COLO668 (cell line): ENCODE results near the gene REPS1.

ENCODE experiments used
- DNase-seq: peaks from one replicate; lab custom pipeline; 2025; ENCODE audit not compliant: unreplicated experiment; lab: John Stamatoyannopoulos, UW

REPS1 gene

GRCh38 chr6:138973466-138974153, 14.4 kb downstream of the REPS1 start:
- no peak for DNase-seq

- DNase-seq = no peak
Measured at GRCh38 chr6:138972226-138972665, 15.8 kb downstream of the REPS1 start.

GRCh38 chr6:138971601-138972000, 16.5 kb downstream of the REPS1 start:
- DNase-seq = no peak

DNA sequence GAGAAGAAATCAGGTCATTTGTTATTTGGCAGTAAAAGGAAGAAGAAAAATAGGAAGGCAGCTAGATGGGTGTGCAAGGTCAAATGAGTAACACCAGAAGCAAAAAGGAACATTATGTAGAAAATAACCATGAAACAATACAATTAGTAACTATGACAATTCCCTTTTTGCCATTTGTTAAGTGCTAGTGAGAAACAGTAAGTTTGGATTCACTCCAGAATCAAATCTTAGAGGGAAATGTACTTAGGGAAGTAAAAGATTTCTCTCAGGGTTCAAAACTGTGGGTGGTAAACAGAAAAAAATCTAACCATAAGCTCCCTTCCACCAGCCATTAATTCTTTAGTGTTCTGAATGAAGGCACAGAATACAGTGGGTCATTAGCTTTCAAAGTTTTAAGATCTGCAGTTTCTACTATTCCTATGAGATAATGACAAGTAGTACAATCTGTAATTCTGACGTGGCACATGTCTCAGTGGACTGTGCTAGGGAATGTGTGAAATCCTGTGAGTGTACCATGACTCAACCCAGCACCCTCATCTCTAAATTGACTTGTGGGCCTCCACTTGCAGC, 17.1 kb downstream of the REPS1 start:
- no peak for DNase-seq

- DNase-seq = no peak
Measured at GRCh38 chr6:138970159-138970558, 17.9 kb downstream of the REPS1 start.

- DNase-seq = no peak
Measured at GRCh38 chr6:138966870-138967269, 21.2 kb downstream of the REPS1 start.

DNA sequence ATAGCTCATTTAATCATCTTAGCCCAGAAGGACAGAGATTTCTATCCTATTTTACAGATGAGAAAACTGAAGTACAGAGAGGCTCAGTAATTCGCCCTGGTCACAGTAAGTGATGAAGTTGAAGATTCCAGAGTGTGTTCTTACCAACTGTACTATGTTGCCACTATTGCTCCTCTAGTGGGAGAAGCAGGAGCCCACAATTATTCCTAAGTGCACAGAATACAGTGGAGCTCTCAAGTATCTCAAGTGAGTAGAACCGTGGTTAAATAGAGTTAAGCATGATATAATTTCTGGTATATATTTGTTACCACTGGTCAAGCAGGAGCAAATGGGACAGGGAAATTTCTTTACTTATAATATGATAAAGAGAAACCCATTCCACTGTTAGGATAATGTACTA, 22.1 kb downstream of the REPS1 start:
- no peak for DNase-seq

GRCh38 chr6:138965291-138965874, 22.7 kb downstream of the REPS1 start:
- no peak for DNase-seq

GRCh38 chr6:138964012-138964411, 24.0 kb downstream of the REPS1 start:
- no peak for DNase-seq

DNA sequence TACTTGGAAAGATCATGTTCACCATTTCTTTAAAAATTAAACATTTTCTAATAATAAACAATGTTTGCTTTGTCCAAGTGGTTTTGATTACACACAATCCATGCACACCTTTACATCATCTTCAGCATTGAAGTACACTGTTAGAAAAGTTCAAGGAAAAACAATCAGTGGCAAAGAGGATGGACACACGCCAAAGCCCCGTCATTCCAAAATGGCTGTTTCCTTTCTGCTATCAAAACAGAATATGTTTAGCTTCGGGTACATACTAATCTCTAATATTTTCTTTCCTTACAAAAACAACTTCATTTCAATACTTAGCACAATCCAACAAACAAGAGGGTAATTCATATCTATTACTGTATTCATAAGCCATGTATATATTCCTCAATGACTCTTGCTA, 24.5 kb downstream of the REPS1 start:
- no peak for DNase-seq

GRCh38 chr6:138963119-138963518, 24.9 kb downstream of the REPS1 start:
- DNase-seq = no peak

- DNase-seq = no peak
Measured at GRCh38 chr6:138959521-138959920, 28.5 kb downstream of the REPS1 start.

- no peak for DNase-seq
Measured at GRCh38 chr6:138958595-138958994, 29.5 kb downstream of the REPS1 start.

DNA sequence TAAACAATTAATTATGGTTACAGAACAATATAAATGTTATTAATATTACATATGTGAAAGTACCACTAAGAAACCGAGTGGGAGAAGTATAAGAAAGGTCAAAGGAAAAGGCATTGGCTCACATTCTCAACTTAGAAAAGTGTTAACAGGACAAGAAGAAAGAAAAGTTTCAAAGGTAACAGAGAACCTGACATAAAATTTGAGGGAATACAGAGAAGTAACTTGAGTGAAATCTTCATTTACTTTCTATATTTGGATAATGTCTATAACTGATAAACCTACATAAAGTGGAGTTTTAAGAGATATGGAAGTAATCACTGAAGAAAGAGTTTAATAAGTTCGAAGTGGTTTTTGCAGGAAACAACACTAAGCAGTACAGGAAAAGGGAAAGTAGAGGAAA, 30.1 kb downstream of the REPS1 start:
- no peak for DNase-seq

GRCh38 chr6:138957484-138957883, 30.6 kb downstream of the REPS1 start:
- no peak for DNase-seq

DNA sequence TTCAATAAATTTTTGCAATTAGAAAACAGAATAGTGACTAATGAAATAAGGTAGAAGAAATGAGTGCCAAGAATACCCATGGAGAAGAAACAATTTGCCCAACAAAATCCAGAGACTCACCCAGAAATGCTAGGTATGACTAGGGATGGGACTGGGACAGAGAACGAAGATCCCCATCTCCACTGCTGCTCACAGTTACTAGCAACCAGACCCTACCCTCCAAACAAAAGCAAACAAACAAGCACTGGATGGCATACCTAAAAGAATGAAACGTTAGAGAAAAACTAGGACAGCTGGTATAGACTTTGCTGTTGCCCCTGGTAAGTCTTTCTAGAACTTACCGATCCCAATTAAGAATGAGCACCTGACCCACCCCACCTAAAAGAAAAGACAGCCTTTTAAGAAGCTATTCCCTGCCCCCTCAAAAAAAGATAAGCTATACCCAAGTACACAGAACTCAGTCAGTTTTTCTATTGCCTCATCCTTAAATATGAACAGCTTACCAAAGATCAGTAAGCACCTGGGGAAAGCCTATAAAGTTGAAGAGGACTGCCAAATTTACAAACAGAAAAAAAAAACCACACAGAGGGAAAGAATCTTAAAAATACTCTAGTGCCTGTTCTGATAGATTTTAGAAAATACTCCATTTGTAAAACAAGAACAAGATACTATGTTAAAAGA, 31.7 kb downstream of the REPS1 start:
- no peak for DNase-seq

- no peak for DNase-seq
Measured at GRCh38 chr6:138955262-138955661, 32.8 kb downstream of the REPS1 start.

DNA sequence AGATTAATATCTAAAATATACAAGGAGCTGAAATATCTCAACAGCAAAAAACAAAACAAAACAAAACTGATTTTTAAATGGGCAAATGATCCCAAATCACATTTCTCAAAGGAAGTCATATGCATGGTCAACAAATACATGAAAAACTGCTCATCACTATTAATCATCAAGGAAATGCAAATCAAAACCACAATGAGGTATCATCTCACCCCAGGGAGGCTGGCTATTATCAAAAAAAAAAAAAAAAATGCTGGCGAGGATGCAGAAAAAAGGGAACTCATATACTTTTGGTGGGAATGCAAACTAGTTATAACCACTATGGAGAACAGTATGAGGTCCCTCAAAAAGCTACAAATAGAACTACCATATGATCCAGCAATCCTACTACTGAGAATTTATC, 34.6 kb downstream of the REPS1 start:
- no peak for DNase-seq

DNA sequence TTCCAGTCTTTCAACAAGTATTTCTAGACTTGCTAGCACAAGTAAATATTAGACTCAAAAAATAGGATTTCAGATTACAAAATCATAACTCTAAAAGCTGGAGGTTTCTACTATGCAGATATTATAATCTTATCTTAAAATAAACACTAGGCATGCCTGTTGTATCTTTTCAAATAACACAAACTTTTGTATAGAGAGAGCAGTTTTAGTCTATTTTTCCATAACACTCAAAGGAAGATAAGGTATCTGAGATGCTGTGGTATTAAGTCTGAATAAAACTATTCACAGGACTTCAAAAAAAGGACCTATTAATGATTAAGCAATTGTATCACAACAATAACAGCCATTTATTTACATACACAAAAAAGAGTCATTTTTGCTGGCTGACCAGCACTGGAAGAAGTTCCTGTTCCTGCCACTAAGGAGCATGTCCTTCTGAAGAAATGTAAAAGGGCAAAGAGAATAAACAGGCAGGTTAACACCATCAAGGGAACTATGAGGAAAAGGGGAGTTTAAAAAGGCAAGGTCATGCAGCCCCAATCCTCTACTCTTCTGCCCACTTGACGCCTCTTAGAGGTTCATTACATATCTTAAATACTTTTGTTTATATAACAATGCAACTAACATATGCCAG, 39.4 kb downstream of the REPS1 start:
- no peak for DNase-seq

GRCh38 chr6:138948004-138948403, 40.0 kb downstream of the REPS1 start:
- DNase-seq = no peak

- DNase-seq = no peak
Measured at GRCh38 chr6:138945354-138945753, 42.7 kb downstream of the REPS1 start.

DNA sequence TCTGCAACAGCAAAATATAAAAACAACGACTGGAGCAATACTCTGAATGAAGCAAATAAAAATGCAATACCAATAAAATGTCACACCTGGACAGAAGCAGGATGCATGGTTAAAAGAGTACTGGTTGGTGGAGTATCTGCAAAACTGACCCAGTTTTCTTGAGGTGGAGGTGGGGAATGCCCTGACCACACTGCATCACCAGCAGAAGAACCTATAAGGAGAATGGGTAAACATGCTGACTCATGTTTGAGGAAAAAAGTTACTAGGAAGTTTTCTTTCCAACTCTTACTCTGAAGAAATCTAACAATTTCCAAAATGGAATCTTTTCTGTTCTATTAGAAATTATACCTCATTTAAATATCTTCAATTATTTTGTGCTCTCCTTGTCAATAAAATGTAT, 43.6 kb downstream of the REPS1 start:
- no peak for DNase-seq
